HepG2 (cell line): ENCODE measurements around the gene TH. TPM values are rescaled to one million over a fixed set of nuclear protein-coding genes. Genes with fewer than 3 reads are reported as not detected.

Experiments
- ATAC-seq: fragments of 200-7000 bp; cut with Tn5 transposase; 3 replicates; pipeline ENCODE4 v1.9.1; 2020; ENCODE audit warnings: mild to moderate bottlenecking, moderate library complexity
- BruUV-seq: library from RNA; stranded (reverse); fragments of 400-500 nt; replicated peaks from 2 replicates; lab custom pipeline; 2021; lab: Mats Ljungman, UMichigan
- CTCF ChIA-PET: fragments of 300-600 bp; formaldehyde crosslinking; extraction: SDS; loops from one replicate; lab custom pipeline; 2021; ENCODE audit warnings: low total read pairs, inconsistent platforms, low intra/inter-chr PET ratio; lab: Yijun Ruan, JAX
- POLR2A ChIA-PET: fragments of 350-600 bp; sonication (Branson Sonifier 250); formaldehyde crosslinking; loops from one replicate; lab custom pipeline; 2020; ENCODE audit warnings: antibody characterized with exemption, inconsistent platforms; lab: Yijun Ruan, JAX
- DNase-seq: peaks from one replicate; pipeline ENCODE4 v3.0.0-alpha.2; 2015; ENCODE audit warnings: low spot score
- FAIRE-seq: peaks from 3 replicates; lab custom pipeline; 2011; peaks lifted over from hg19 to GRCh38; lab: Jason Lieb, UNC
- H2AFZ ChIP-seq: one replicate; pipeline ENCODE4 v1.6.1; 2011; ENCODE audit warnings: low read length, inconsistent platforms
- H3K27ac ChIP-seq: fragments of 300-600 bp; 3 replicates; pipeline ENCODE4 v1.8.0; 2011; ENCODE audit warnings: mixed run types, mild to moderate bottlenecking, mixed read lengths, low read length, inconsistent platforms; ENCODE audit not compliant: insufficient read depth; ENCODE audit errors: extremely low read length
- H3K27me3 ChIP-seq, 2 experiments: fragments of 200-600 bp in 1 of 2; 2 replicates in 1 of 2; 3 replicates in 1 of 2; pipeline versions ENCODE4 v1.6.0 to v1.8.0; 2011; ENCODE audit warnings: low read length in 2 of 2, mild to moderate bottlenecking in 2 of 2, moderate library complexity in 2 of 2, inconsistent platforms in 1 of 2; ENCODE audit not compliant: insufficient read depth in 2 of 2, control insufficient read depth in 1 of 2
- H3K36me3 ChIP-seq, 2 experiments: fragments of 200-600 bp in 1 of 2; replicated peaks in 1 of 2; 2 replicates in 1 of 2; 3 replicates in 1 of 2; pipeline versions ENCODE4 v1.5.1 to v1.8.0; 2011; ENCODE audit warnings: low read length in 2 of 2, inconsistent platforms in 1 of 2; ENCODE audit not compliant: insufficient read depth in 2 of 2, control insufficient read depth in 1 of 2
- H3K4me1 ChIP-seq: 2 replicates; pipeline ENCODE4 v1.5.1; 2012; ENCODE audit warnings: low read length, inconsistent platforms; ENCODE audit not compliant: insufficient read depth
- H3K4me2 ChIP-seq: 2 replicates; pipeline ENCODE4 v1.6.0; 2011; ENCODE audit warnings: low read depth, low read length, inconsistent platforms
- H3K4me3 ChIP-seq, 3 experiments: fragments of 200-600 bp in 1 of 3; sonication (generic), shearing (Covaris generic) in 1 of 3; replicated peaks in 1 of 3; 2 replicates each; pipeline ENCODE4 v1.5.1; 2011 to 2016; ENCODE audit warnings: low read length in 3 of 3, inconsistent platforms in 2 of 3, low read depth in 2 of 3, mild to moderate bottlenecking in 2 of 3, control low read depth in 1 of 3, mixed read lengths in 1 of 3; ENCODE audit not compliant: insufficient read depth in 1 of 3
- H3K79me2 ChIP-seq: one replicate; pipeline ENCODE4 v1.6.1; 2011; ENCODE audit warnings: low read length, inconsistent platforms; ENCODE audit not compliant: insufficient read depth
- H3K9ac ChIP-seq: 2 replicates; pipeline ENCODE4 v1.6.0; 2011; ENCODE audit warnings: mild to moderate bottlenecking, low read depth, low read length, inconsistent platforms; ENCODE audit not compliant: insufficient read depth
- H3K9me3 ChIP-seq: 2 replicates; pipeline ENCODE4 v1.5.1; 2012; ENCODE audit warnings: mild to moderate bottlenecking, low read length
- H4K20me1 ChIP-seq: 2 replicates; pipeline ENCODE4 v1.6.0; 2011; ENCODE audit warnings: inconsistent platforms, mild to moderate bottlenecking, low read length, moderate library complexity; ENCODE audit not compliant: insufficient read depth
- ARID2 ChIP-seq: sonication (generic); formaldehyde crosslinking; IDR thresholded peaks from 2 replicates; pipeline ENCODE4 v1.8.1; 2022; ENCODE audit warnings: mild to moderate bottlenecking, missing genetic modification reagents, borderline replicate concordance
- GATA4 ChIP-seq: sonication (generic); IDR thresholded peaks from 2 replicates; pipeline ENCODE4 v1.6.1; 2016; ENCODE audit warnings: antibody characterized with exemption, low read depth, borderline replicate concordance
- HNRNPH1 ChIP-seq: fragments of 200-400 bp; formaldehyde crosslinking; optimal IDR thresholded peaks from 2 replicates; pipeline ENCODE3; 2017; ENCODE audit warnings: mild to moderate bottlenecking, low read depth, low read length
- IKZF4 ChIP-seq: sonication (generic); formaldehyde crosslinking; IDR thresholded peaks from 2 replicates; pipeline ENCODE4 v1.5.1; 2020; ENCODE audit warnings: borderline replicate concordance, mild to moderate bottlenecking, low read depth, missing genetic modification reagents; ENCODE audit errors: not compliant biosample characterization
- KDM1A ChIP-seq: IDR thresholded peaks from 2 replicates; pipeline ENCODE4 v1.6.1; 2016; ENCODE audit warnings: missing compliant biosample characterization
- MEIS1 ChIP-seq: sonication (generic); formaldehyde crosslinking; IDR thresholded peaks from 2 replicates; pipeline ENCODE4 v1.9.0; 2021; ENCODE audit warnings: mild to moderate bottlenecking, missing genetic modification reagents, moderate library complexity, borderline replicate concordance
- PAXIP1 ChIP-seq: sonication (generic); formaldehyde crosslinking; conservative IDR thresholded peaks from 2 replicates; pipeline ENCODE4 v1.4.0; 2020; ENCODE audit warnings: mild to moderate bottlenecking, missing genetic modification reagents, moderate library complexity
- RARG ChIP-seq: sonication (generic); formaldehyde crosslinking; IDR thresholded peaks from 2 replicates; pipeline ENCODE4 v1.4.0; 2020; ENCODE audit warnings: low read depth, mild to moderate bottlenecking, missing genetic modification reagents
- RBM39 ChIP-seq: fragments of 200-400 bp; formaldehyde crosslinking; IDR thresholded peaks from one replicate; pipeline ENCODE4 v1.6.1; 2018; ENCODE audit warnings: antibody characterized with exemption, mild to moderate bottlenecking, low read depth, low read length; ENCODE audit not compliant: poor library complexity, severe bottlenecking
- ZBTB10 ChIP-seq: sonication (generic); formaldehyde crosslinking; IDR thresholded peaks from 2 replicates; pipeline ENCODE4 v1.4.0; 2020; ENCODE audit warnings: missing genetic modification reagents, borderline replicate concordance
- ZBTB3 ChIP-seq: sonication (generic); formaldehyde crosslinking; IDR thresholded peaks from 2 replicates; pipeline ENCODE4 v1.4.0; 2020; ENCODE audit warnings: low read depth, mild to moderate bottlenecking, moderate library complexity, missing genetic modification reagents, borderline replicate concordance
- ZNF570 ChIP-seq: sonication (generic); formaldehyde crosslinking; IDR thresholded peaks from 2 replicates; pipeline ENCODE4 v1.4.0; 2020; ENCODE audit warnings: mild to moderate bottlenecking, missing genetic modification reagents, borderline replicate concordance
- ZNF720 ChIP-seq: sonication (generic); formaldehyde crosslinking; IDR thresholded peaks from 2 replicates; pipeline ENCODE4 v1.4.0; 2020; ENCODE audit warnings: missing genetic modification reagents
- ZNF747 ChIP-seq: sonication (generic); formaldehyde crosslinking; IDR thresholded peaks from 2 replicates; pipeline ENCODE4 v1.8.1; 2023; ENCODE audit warnings: missing genetic modification reagents, mild to moderate bottlenecking, borderline replicate concordance
- ZNF772 ChIP-seq: sonication (generic); formaldehyde crosslinking; IDR thresholded peaks from 2 replicates; pipeline ENCODE4 v1.5.0; 2020; ENCODE audit warnings: mild to moderate bottlenecking, missing genetic modification reagents
- ZUFSP ChIP-seq: sonication (generic); formaldehyde crosslinking; IDR thresholded peaks from 2 replicates; pipeline ENCODE4 v1.9.0; 2021; ENCODE audit warnings: missing genetic modification reagents, mild to moderate bottlenecking, borderline replicate concordance
- WGBS: methylation state at CpG from one replicate; pipeline ENCODE4 v1.1.6; 2017; ENCODE audit warnings: low lambda C conversion rate; 5-methylcytosine and 5-hydroxymethylcytosine counted together
- in situ Hi-C: cut with HindIII; loops from 2 replicates; pipeline ENCODE4 v1.10.0; 2017; ENCODE audit warnings: low pct_unique_long_range_greater_than_20kb; ENCODE audit not compliant: extremely low pct_ligation_motif_present
- intact Hi-C: fragments of 100-400 bp; cut with micrococcal nuclease; formaldehyde crosslinking; loops from one replicate; pipeline ENCODE4 v1.10.0; 2022; ENCODE audit not compliant: unreplicated experiment
- polyA plus RNA-seq, 8 experiments: library from polyadenylated mRNA; depleted of rRNA in 3 of 8; stranded (reverse) in 7 of 8; unstranded in 1 of 8; fragments of >200 nt; fragmentation: Illumina TruSeq in 4 of 8; extraction: Trizol in 4 of 8; gene quantifications; 2 replicates each; pipeline versions ENCODE4 v1.2.1 to v1.2.3, GENCODE V29; 2011 to 2016; ENCODE audit warnings: low read depth in 4 of 8, missing spikeins in 1 of 8, mixed read lengths in 1 of 8; ENCODE audit not compliant: insufficient read depth in 1 of 8
- total RNA-seq, 5 experiments: library from RNA; depleted of rRNA; stranded (reverse); fragments of >200 nt; fragmentation: Illumina TruSeq; extraction: Trizol; gene quantifications; 2 replicates each; pipeline ENCODE4 v1.2.3, GENCODE V29; 2016; ENCODE audit warnings: low read depth in 1 of 5

The TH gene
- total and polyA plus RNA-seq, 2 of the 13 experiments (the other 11 are each of a cell fraction or from before 2014, with no cell fraction given) = 0.36 TPM; not detected in 1

GRCh38 chr11:2136952-2137201 lies 34.7 kb downstream of the TH start:
- peaks cover 17% of the 10 kb centered on the region for H3K79me2 ChIP-seq
- H3K36me3 ChIP-seq = peaks cover 18 to 36% of the 10 kb centered on the region in 2 experiments; a peak in 4 of 5 replicates
- H3K27me3 ChIP-seq = peaks cover 0 to 21% of the 10 kb centered on the region in 2 experiments; a peak in 3 of 5 replicates
- BruUV-seq = no TSS peak
- DNase-seq (no peak), FAIRE-seq (no peak), ATAC-seq (peak; percentile 1; the same call in 2 of the 3 replicates)
- H3K4me1 ChIP-seq = peaks cover 41% of the 10 kb centered on the region
- H3K9me3 ChIP-seq = no peaks in the 10 kb centered on the region
- H3K9ac ChIP-seq = peak overlapping the region; percentile 72
- WGBS = 4% methylated on average over 8 of the region's 8 CpGs
- intact Hi-C loops (no loop called here), in situ Hi-C loops (no loop called here)
- H2AFZ ChIP-seq = no peak overlapping the region
- ChIA-PET CTCF (interaction anchor here (1.4 kb wide), 1 partner anchor 15 kb away, joined by 3 read pairs; no protein-coding TSS in a partner anchor), POLR2A (interaction anchor here (0.6 to 6.5 kb wide), 24 partner anchors 8 to 446 kb away, joined by 3 to 108 read pairs (median 4); no protein-coding TSS in a partner anchor)
- peak overlapping the region; percentile 72 to 84 (median 80) for H3K4me3 ChIP-seq
- peaks cover 60% of the 10 kb centered on the region for H4K20me1 ChIP-seq
- peak overlapping the region; percentile 80 for H3K27ac ChIP-seq
- peak overlapping the region; percentile 75 for H3K4me2 ChIP-seq
- TF ChIP-seq MEIS1 (CRISPR knock-in tag) (no peak), PAXIP1 (CRISPR knock-in tag) (no peak), ZBTB10 (no peak), ZUFSP (no peak), KDM1A (CRISPR knock-in tag) (no peak), ZNF747 (CRISPR knock-in tag) (no peak; the same call in 1 of the 2 replicates), ZNF772 (CRISPR knock-in tag) (no peak), RBM39 (peak; percentile 18), ZBTB3 (CRISPR knock-in tag) (no peak), HNRNPH1 (no peak), ARID2 (CRISPR knock-in tag) (peak; percentile 49; the same call in 1 of the 2 replicates), RARG (CRISPR knock-in tag) (no peak), GATA4 (no peak), ZNF570 (CRISPR knock-in tag) (no peak), IKZF4 (no peak), ZNF720 (CRISPR knock-in tag) (no peak)
